Hematopoietic multipotent progenitor cell (in vitro differentiated cells): ENCODE results near the gene D2HGDH. TPM values are rescaled to one million over a fixed set of nuclear protein-coding genes. Genes with fewer than 3 reads are reported as not detected.
A peak's percentile ranks its signal among the peaks of the same experiment; 100 is the strongest.
"Not testable (repeated sequence)": the region's sequence is repeated elsewhere in the genome, so short reads cannot be mapped to it uniquely, and the experiment has no call there.

Experiments used
- DNase-seq, 3 donors: peaks; one replicate each; pipeline ENCODE4 v3.0.0-alpha.2; 2011 to 2015; ENCODE audit warnings: low read depth in 2 of 3, low spot score in 2 of 3
- total RNA-seq: library from RNA; depleted of rRNA; stranded (reverse); fragments of >200 nt; gene quantifications from one replicate; pipeline ENCODE4 v1.2.3, GENCODE V29; 2012

The D2HGDH gene
- total RNA-seq, 1 donor: 29.1 TPM

DNA sequence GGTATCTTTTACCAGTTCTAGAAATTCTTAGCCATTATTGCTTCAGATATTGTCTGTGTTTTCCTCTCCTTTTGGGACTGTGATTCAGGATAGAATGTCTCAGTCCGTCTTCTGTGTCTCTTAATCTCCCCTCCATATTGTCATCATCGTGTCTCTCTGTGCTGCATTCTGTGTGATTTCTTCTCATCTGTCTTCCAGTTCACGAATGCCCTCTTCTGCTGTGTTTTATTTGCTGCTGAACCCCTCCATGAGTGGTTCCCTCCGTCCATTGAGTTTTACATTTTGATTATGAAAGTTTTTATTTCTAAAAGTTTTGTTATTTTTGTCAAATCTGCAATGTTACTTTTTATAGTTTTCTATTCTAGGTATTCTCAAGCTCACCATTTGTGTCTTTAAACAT, 11.7 kb downstream of the D2HGDH start:
- no peak for DNase-seq

DNA sequence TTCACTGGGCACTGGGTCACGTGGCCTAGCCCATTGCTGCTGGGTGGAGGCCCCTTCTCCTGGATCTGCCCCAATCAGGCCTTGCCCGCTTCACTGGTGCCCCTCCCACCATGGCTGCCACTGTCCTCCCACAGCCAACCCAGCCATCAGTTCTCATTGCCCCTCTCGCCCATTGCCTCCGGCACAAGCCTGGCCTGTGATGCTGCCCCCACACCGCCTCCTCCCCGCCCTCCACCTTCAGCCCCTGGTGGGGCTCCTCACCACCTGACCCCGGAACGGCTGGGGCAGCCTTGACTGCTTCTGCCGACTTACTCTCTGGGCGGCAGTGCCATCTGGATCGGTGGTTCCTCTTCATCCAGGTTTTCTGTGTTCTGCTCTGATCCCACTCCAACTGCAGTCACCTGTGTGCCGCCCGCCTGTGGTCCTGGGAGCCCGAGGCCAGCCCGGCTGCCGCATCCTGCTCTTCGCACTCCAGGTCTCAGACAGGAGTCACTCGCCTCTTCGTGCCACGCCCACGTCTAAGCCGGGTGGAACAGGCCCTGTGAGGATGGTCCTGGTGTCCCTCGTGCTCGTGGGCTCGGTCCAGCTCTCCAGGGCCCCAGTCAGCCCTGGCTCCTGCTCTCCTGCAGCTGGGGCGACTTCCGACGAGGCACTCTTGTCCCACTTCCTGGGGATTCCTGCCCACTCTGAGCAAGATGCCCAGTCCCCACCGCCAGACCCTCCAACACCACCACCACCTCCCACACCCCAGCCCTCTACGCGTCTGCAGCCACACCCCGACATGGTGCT, 14.2 kb downstream of the D2HGDH start:
- no peak for DNase-seq

DNA sequence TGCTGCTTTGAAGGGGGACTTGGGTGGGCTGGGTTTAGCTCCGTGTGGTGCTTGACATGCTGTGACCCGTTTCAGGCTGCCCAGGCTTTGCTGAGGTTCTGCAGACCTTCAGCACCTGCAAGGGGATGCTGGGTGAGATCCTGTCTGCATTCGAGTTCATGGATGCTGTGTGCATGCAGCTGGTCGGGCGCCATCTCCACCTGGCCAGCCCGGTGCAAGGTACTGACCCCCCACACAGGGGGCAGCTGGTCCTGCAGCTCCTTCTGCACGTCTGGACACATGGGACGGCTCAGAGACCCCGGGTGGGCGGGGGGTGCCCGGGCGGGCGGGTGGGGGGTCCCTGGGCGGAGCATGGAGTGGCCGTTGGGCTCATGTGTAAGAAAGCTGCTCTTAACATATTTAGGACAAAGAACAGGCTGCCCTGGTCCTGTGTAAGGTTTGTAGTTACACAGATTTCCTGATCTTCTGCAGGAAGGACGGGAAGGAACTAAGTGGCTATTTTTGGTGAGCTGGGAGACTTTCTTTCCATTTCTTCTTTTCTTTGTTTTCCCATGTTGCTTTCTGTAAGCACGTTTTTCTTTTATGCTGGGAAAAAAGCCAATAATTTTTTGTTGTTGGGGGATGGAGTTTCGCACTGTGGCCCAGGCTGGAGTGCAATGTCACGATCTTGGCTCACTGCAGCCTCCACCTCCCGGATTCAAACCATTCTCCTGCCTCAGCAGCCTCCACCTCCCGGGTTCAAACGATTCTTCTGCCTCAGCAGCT, 15.8 kb downstream of the D2HGDH start:
- no peak for DNase-seq

DNA sequence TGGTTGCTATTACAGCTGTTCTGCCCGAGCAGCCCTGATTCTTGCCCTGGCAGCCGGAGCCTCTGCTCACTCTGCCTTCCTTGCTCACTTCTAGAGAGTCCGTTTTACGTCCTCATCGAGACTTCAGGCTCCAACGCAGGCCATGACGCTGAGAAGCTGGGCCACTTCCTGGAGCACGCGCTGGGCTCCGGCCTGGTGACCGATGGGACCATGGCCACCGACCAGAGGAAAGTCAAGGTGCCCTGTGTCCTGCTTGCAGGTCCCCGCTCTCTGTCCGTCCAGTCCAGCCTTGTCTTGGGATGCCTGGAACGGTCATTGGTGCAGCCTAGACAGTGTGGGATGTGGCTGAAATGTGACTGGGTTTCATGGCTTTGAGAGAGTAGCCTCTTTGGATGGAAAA, 16.7 kb downstream of the D2HGDH start:
- DNase-seq: no peak

DNA sequence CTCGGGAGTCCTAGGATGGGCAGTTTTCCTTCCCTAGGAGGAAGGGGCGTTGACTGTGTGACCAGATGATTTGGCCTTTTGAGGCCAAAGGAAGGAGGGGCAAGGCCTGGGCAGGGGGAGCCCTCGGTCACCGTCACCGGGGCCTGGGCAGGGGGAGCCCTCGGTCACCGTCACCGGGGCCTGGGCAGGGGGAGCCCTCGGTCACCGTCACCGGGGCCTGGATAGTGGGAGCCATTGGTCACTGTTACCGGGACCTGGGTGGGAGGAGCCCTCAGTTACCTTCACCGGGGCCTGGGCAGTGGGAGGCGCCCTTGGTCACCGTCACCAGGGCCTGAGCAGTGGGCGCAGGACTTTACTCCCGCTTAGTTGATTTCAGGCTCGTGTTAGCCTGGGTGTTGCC, 17.3 kb downstream of the D2HGDH start:
- DNase-seq: no peak

DNA sequence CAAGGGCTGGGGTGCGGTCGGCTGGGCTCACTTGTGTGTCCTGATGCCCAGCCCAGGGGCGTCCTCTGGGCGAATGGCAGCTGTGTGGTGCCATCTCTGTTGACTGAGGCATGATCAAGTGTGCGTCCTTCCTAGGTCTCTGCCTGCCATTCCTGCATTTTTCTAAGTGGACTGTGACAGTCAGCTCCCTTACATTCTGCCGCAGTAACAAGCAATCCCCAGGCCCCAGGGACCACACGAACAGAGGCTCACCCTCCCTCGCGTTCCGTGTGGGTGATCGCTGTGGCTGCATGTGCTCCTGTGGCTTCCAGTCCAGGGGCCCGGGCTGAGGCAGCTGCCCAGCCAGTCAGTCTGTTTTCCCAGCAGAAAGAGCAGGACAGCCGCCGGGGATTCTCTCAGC, 17.8 kb downstream of the D2HGDH start:
- DNase-seq: no peak

DNA sequence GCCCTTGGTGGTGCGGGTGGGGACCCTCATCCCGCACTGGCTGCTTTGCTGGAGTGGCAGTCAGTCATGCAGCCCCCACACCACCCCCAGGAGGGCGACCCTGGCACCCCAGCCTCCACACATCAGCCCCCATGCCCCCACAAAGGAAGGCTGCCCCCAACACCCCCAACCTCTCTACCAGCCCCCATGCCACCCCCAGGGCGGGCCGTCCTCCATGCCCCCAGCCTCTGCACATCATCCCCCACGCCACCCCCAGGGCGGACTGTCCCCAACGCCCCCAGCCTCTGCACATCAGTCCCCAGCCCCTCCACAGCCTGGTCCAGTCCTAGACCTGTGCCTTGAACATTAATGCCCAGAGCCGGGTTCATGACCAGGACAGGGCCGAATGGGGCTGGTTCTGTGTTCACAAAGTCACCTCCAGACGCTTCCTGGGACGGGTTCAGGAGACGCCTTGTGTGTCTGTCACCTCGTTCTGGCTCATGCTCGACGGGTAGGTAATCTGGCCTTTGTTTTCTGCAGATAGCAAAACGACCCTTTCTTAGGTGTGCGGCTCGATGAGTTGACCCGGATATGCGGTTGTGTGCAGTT, 18.4 kb downstream of the D2HGDH start:
- no peak for DNase-seq

DNA sequence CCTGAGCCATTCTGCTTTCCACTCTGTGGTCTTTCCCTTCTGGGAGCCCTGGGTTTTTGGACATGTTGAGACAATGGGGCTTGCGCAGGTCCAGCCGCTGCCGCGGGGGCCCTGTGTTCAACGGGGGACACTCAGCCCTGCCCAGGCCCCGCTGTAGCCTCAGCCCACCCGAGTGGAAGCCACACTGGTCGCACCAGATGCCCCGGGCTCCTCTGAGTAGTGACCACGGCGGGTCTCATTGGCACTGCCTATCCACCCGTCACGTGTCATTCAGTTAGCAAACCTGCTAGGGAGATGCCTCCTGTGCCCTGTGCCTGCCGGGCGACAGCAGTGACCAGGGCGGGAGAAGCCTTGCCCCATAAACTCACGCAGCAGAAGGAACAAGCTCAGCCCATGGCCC, 19.1 kb downstream of the D2HGDH start:
- no peak for DNase-seq

DNA sequence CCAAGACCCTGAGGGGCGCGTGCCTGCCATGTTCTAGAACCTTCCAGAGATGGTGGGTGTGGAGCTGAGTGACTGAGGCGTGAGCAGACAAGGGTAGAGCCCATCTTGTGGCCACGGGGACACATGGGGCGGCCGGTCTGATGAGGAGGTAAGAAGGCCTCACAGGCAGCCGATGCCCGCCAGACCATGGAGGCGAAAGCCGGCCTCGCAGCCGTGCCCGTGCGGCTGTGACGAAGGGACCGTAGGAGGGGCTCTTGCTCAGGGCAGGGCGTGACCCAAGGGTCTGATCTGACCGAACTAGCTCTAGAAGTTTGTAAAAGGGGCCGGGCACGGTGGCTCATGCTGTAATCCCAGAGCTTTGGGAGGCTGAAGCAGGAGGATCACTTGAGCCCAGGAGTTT, 19.6 kb downstream of the D2HGDH start:
- DNase-seq: no peak

DNA sequence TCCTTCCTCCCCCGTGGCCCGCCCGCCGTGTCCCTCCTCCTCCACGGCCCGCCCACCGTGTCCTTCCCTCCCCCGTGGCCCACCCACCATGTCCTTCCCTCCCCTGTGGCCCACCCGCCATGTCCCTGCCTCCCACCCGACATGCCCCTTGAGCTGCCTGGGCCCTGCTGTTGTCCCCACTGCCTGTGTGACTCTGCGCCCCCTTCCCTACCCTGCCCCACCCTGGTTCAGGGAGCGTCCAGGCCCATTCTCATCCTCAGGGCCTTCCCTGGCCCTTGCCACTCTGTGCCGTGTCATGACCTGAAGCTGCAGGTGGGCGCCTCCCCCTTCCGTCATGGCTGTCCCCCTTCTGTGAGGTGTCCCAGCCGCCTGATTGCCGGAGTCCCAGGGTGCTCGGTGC, 20.7 kb downstream of the D2HGDH start:
- DNase-seq: no peak

DNA sequence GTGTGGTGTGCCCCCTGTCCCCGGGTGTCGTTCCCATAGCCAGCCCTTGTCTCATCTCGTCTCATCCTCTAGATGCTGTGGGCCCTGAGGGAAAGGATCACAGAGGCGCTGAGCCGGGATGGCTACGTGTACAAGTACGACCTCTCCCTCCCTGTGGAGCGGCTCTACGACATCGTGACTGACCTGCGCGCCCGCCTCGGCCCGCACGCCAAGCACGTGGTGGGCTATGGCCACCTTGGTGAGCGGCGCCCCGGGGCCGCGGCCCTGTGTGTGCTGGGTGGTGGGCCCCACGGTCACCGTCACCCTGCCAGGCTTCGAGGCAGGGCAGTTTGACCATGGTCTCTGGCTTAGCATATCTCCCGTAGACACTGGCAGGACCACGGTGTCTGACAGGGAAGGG, 21.3 kb downstream of the D2HGDH start:
- no peak for DNase-seq

DNA sequence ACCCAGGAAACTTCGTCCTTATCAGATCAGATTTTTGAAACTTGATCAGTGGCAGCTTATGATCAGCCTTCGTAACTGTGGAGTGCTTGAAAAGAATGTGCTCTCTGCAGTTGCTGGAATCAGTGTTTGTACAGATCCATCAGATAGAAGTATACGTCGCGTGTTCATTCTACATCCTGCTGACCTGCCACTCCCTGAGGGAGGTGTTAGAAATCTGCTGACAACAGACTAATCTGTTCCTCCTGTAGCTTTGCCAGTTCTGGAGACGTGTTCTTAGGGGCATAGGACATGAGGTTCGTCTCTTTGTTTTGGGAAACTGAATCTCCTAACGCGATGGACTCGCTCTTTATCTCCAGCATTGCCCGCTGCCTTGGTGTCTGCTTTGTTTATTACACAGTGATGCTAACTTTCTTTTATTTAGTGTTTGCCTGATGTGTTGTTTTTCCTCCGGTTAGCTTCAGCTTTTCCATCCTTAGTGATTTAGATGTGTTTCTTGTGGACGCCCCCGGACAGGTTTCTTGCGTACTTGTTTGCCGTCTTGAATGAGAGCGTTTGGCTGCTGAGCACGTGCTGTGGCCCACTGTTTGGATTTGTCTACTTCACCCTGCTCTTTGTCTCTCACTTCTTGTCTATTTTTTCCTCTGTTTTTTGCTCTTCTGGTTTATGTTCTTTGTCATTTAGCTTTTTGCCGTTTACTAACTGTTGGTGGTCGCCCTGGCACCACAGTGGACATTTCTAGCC, 24.8 kb downstream of the D2HGDH start:
- DNase-seq: no peak

DNA sequence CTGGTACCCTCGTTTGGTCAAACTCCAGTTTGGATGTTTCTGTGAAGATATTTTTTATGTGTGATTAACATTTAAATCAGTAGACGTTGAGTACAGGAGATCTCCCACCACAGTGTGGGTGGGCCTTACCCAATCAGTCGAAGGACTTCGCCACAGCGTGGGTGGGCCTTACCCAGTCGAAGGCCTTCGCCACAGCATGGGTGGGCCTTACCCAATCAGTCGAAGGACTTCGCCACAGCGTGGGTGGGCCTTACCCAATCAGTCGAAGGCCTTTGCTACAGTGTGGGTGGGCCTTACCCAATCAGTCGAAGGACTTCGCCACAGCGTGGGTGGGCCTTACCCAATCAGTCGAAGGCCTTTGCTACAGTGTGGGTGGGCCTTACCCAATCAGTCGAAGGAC, 25.5 kb downstream of the D2HGDH start:
- not testable (repeated sequence) for DNase-seq

DNA sequence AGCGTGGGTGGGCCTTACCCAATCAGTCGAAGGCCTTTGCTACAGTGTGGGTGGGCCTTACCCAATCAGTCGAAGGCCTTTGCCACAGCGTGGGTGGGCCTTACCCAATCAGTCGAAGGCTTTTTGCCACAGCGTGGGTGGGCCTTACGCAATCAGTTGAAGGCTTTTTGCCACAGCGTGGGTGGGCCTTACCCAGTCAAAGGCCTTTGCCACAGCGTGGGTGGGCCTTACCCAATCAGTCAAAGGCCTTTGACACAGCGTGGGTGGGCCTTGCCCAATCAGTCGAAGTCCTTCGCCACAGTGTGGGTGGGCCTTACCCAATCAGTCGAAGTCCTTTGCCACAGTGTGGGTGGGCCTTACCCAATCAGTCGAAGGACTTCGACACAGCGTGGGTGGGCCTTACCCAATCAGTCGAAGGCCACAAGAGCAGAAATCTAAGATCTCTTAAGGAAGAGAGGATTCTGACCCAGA, 25.9 kb downstream of the D2HGDH start:
- peak in 1 of 3 donors; percentile 32 for DNase-seq

DNA sequence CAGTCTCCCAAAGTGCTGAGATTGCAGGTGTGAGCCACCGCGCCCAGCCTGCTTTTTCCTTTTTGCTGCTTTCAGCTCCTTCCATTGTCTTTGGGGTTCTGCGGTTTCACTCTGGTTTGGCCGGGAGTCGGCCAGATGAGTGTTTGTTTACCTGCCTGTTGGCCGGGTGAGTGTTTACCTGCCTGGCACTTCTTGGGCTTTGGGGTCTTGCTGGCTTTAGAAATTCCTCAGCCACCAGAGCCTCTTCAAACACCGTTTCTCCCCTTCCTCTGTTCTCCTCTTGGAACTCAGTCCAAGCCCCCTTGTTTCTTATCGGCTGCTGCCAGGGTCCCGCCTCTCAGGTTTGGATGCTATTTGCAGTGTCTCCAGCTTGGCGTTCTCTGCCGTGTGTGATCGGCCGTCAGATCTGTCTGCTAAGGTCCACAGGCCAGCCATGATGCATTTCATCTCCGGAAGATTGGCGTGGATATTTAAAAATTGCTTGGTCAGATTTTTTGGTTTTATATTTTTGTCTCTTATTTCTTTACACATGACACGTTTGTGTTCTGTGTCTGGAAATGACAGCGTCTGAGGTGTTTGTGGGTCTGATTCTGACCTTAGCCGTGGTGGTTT, 28.0 kb downstream of the D2HGDH start:
- DNase-seq: no peak

DNA sequence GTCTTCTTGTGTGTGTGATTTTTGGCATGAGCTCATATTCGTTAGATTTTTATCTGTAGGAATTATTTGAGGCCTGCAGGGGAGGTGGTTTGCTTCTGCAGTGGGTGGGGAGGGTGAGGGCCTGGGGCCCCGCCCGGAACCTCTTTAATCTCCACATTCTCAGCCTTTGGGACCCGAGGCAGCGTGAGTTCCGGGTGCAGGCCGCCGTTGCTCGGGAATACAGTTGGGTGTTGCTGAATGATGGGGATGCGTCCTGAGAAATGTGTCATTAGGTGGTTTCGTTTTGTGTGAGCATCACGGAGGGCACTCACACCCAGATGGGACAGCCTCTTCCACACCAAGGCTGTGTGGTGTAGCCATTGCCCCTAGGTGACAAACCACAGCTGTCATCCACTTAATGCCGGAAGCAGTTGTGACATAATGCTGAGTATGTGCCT, 28.5 kb downstream of the D2HGDH start:
- DNase-seq: peak in 1 of 3 donors; percentile 23

DNA sequence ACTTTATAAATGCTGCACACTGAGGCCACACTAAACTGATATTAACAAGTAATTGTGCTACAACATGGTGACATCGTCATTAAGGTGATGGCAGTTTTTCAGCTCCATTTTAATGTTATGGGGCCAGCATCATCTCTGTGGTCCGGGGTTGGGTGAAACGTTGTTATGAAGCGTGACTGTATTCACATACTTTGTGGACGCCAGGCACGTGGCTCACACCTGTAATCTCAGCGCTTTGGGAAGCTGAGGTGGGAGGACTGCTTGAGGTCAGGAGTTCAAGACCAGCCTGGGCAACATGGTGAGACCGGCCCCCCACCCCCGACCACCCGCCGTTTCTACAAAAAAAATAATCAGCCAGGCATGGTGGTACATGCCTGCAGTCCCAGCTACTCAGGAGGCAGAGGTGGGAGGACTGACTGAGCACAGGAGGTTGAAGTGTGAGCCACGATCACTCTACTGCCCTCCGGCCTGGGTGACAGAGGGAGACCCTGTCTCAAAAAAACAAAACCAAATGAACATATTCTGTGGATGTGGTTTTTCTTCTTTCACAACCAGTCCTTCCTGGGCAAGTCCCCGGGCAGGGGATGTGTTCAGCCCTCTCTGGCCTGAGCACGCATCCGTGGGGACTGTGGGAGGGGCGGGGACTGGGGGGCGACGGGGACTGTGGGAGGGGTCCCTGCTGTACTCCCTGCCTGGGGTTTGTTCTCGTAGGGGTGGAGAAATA, 29.3 kb downstream of the D2HGDH start:
- no peak for DNase-seq

DNA sequence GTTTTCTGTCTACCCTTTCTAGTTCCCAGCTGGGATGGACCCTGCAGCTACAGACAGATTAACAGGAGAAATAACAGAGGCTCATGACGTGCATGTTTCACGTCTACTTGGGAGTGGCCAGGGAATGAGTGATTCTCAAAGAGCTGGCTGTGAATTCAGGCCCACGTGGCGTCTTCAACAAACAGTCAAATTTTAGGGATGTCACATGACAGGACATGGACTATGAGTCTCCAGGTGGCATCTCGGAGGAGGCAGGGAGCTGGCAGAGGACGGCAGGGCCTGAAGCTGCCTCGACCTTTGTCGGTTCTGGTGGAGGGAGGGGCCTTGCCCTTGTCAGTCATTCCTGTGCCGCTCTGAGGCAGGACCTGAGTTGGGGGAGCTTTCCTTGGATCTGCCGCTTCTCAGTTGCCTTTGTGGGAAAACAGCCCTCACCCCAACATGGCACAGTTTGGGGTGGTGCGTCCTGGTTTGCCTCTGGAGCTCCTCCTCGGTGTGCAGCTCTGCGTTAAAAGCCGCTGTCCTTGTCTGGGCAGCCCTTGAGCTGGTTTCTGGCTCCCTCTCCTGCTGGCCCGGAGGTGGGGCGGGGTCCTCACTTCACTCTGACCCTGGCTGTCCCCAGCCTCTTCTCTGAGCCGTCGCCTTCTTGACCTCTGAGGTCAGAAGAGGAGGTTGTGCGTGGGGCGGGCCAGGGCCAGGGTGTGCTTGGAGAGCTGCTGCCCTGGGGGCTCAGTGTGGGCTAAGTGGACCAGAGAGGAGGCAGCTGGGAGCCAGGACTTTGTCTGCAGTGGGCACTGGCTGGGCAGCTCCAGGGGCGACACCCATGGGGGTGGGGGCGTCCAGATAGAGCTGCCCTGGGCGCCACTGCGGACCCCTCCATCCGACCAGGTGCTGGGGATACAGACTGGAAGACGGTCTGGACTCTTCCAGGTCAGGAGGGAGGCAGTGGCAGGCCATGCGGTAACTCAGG, 30.1 kb downstream of the D2HGDH start:
- no peak for DNase-seq
